Measurements from ENCODE around the gene UBE2QL1. TPM values are rescaled to one million over a fixed set of nuclear protein-coding genes. Genes with fewer than 3 reads are reported as not detected.

UBE2QL1 gene
- total and polyA plus RNA-seq, 2 donors (not counting 1 experiment from before 2014, with no cell fraction given), result 0.33 to 1.7 TPM

- no peak overlapping the region for H3K4me3 Mint-ChIP-seq
- CTCF ChIA-PET, result no interaction called here
- ATAC-seq (ENCODE audit: low read depth) (no peak), DNase-seq (no peak)
- H4K20me1 ChIP-seq (ENCODE audit: control insufficient read depth, insufficient read depth, low read length, poor library complexity, severe bottlenecking), result no peaks in the 10 kb centered on the region
- no peak for TF ChIP-seq CTCF (IDR thresholded peaks at IDR 0.05)
- no peak for TF ChIP-seq EZH2 (IDR thresholded peaks at IDR 0.05; ENCODE audit: borderline replicate concordance, insufficient read depth, low read depth, low read length, poor library complexity, severe bottlenecking)
- H3K27me3 Mint-ChIP-seq, result peaks cover 10% of the 10 kb centered on the region
- WGBS (ENCODE audit: insufficient coverage), result 97% methylated on average over 26 of the region's 32 CpGs
- no peak overlapping the region for H3K4me2 ChIP-seq (replicated peaks; ENCODE audit: low read depth, low read length, poor library complexity, severe bottlenecking)
- no peak overlapping the region for H2AFZ ChIP-seq (ENCODE audit: insufficient read depth, low read depth, low read length, poor library complexity, severe bottlenecking)
- H3K27ac ChIP-seq (ENCODE audit: low read length in 2 of 2), result no peak overlapping the region
- no peaks in the 10 kb centered on the region for H3K36me3 ChIP-seq (replicated peaks in 1 of 2; ENCODE audit: control extremely low read depth in 1 of 2, control insufficient read depth in 1 of 2, extremely low read depth in 1 of 2, insufficient read depth in 2 of 2, low read length in 1 of 2)
- H3K4me1 ChIP-seq (ENCODE audit: control insufficient read depth in 2 of 2, insufficient read depth in 2 of 2, low read length in 2 of 2), result peaks cover 0 to 10% of the 10 kb centered on the region in 2 donors
- H3K9ac ChIP-seq (ENCODE audit: low read length), result no peak overlapping the region
- H3K27ac Mint-ChIP-seq, result no peak overlapping the region
- H3K79me2 ChIP-seq (ENCODE audit: control insufficient read depth, insufficient read depth, low read length), result no peaks in the 10 kb centered on the region
- POLR2A ChIA-PET, result no interaction called here
- intact Hi-C loops (cut with micrococcal nuclease), result no loop called here
- H3K27me3 ChIP-seq (replicated peaks in 1 of 4; ENCODE audit: control extremely low read depth in 1 of 4, control insufficient read depth in 3 of 4, insufficient read depth in 4 of 4, low read length in 3 of 4), result no peaks in the 10 kb centered on the region
- H3K4me3 ChIP-seq (ENCODE audit: control extremely low read depth in 1 of 5, extremely low read depth in 1 of 5, insufficient read depth in 1 of 5, low read depth in 2 of 5, low read length in 4 of 5), result no peak overlapping the region
- H3K4me1 Mint-ChIP-seq, result peaks cover 19% of the 10 kb centered on the region
- H3K9me3 Mint-ChIP-seq (ENCODE audit: insufficient read depth), result no peaks in the 10 kb centered on the region
- no peaks in the 10 kb centered on the region for H3K9me3 ChIP-seq (ENCODE audit: control extremely low read depth in 1 of 3, control insufficient read depth in 2 of 3, insufficient read depth in 1 of 3, low read length in 2 of 3)
Measured at GRCh38 chr5:6491196-6491918, 42.7 kb downstream of the UBE2QL1 start.

- Mint-ChIP-seq H3K4me1 (peaks cover 14% of the 10 kb centered on the region), H3K4me3 (no peak overlapping the region), H3K27me3 (peaks cover 10% of the 10 kb centered on the region), H3K27ac (no peak overlapping the region), H3K9me3 (ENCODE audit: insufficient read depth) (no peaks in the 10 kb centered on the region)
- no peak overlapping the region for H3K4me3 ChIP-seq (ENCODE audit: control extremely low read depth in 1 of 5, extremely low read depth in 1 of 5, insufficient read depth in 1 of 5, low read depth in 2 of 5, low read length in 4 of 5)
- no peak overlapping the region for H3K9ac ChIP-seq (ENCODE audit: low read length)
- intact Hi-C loops (cut with micrococcal nuclease), result no loop called here
- TF ChIP-seq CTCF (IDR thresholded peaks at IDR 0.05), result no peak
- TF ChIP-seq EZH2 (IDR thresholded peaks at IDR 0.05; ENCODE audit: borderline replicate concordance, insufficient read depth, low read depth, low read length, poor library complexity, severe bottlenecking), result no peak
- DNase-seq (no peak), ATAC-seq (ENCODE audit: low read depth) (no peak)
- no peak overlapping the region for H3K4me2 ChIP-seq (replicated peaks; ENCODE audit: low read depth, low read length, poor library complexity, severe bottlenecking)
- no peak overlapping the region for H2AFZ ChIP-seq (ENCODE audit: insufficient read depth, low read depth, low read length, poor library complexity, severe bottlenecking)
- ChIA-PET CTCF (no interaction called here), POLR2A (no interaction called here)
- peaks cover 0 to 4% of the 10 kb centered on the region in 2 donors for H3K4me1 ChIP-seq (ENCODE audit: control insufficient read depth in 2 of 2, insufficient read depth in 2 of 2, low read length in 2 of 2)
- H3K36me3 ChIP-seq (replicated peaks in 1 of 2; ENCODE audit: control extremely low read depth in 1 of 2, control insufficient read depth in 1 of 2, extremely low read depth in 1 of 2, insufficient read depth in 2 of 2, low read length in 1 of 2), result no peaks in the 10 kb centered on the region
- H3K9me3 ChIP-seq (ENCODE audit: control extremely low read depth in 1 of 3, control insufficient read depth in 2 of 3, insufficient read depth in 1 of 3, low read length in 2 of 3), result no peaks in the 10 kb centered on the region
- H4K20me1 ChIP-seq (ENCODE audit: control insufficient read depth, insufficient read depth, low read length, poor library complexity, severe bottlenecking), result no peaks in the 10 kb centered on the region
- 88% methylated on average over 13 of the region's 13 CpGs for WGBS (ENCODE audit: insufficient coverage)
- H3K79me2 ChIP-seq (ENCODE audit: control insufficient read depth, insufficient read depth, low read length), result no peaks in the 10 kb centered on the region
- H3K27ac ChIP-seq (ENCODE audit: low read length in 2 of 2), result no peak overlapping the region
- H3K27me3 ChIP-seq (replicated peaks in 1 of 4; ENCODE audit: control extremely low read depth in 1 of 4, control insufficient read depth in 3 of 4, insufficient read depth in 4 of 4, low read length in 3 of 4), result no peaks in the 10 kb centered on the region
Measured at GRCh38 chr5:6491919-6492290, 43.2 kb downstream of the UBE2QL1 start.
